HFFc6 (cell line): ENCODE data around the gene UMAD1. TPM values are rescaled to one million over a fixed set of nuclear protein-coding genes. Genes with fewer than 3 reads are reported as not detected.

Experiments
- DNase-seq: peaks from one replicate; pipeline ENCODE4 v3.0.0-alpha.2; 2018
- H3K27ac Mint-ChIP-seq: 2 replicates; pipeline ENCODE4 v1.8.0; 2020; ENCODE audit warnings: mild to moderate bottlenecking, mixed read lengths
- H3K27me3 Mint-ChIP-seq: 2 replicates; pipeline ENCODE4 v1.8.0; 2021; ENCODE audit warnings: mild to moderate bottlenecking, moderate library complexity, mixed read lengths; ENCODE audit not compliant: insufficient read depth
- H3K36me3 Mint-ChIP-seq: 2 replicates; pipeline ENCODE4 v1.8.0; 2021; ENCODE audit warnings: low read depth, mixed read lengths
- H3K4me1 Mint-ChIP-seq: 2 replicates; pipeline ENCODE4 v1.8.0; 2020; ENCODE audit warnings: low read depth, mixed read lengths
- H3K4me3 Mint-ChIP-seq: 2 replicates; pipeline ENCODE4 v1.8.0; 2020; ENCODE audit warnings: mild to moderate bottlenecking, moderate library complexity, mixed read lengths
- H3K9me3 Mint-ChIP-seq: 2 replicates; pipeline ENCODE4 v1.8.0; 2020; ENCODE audit warnings: mild to moderate bottlenecking, mixed read lengths
- CTCF ChIP-seq: fragments of 200-600 bp; sonication (generic); IDR thresholded peaks from 2 replicates; pipeline ENCODE4 v1.5.0; 2021; ENCODE audit warnings: antibody characterized with exemption, mild to moderate bottlenecking
- total RNA-seq, 6 experiments: library from RNA; stranded (reverse); fragmentation: NEBNext Ultra II Directional; extraction: Animal tissue kit (Norgen Biotek cat#: 25700); gene quantifications; 2 replicates in 1 of 6; 3 replicates in 5 of 6; pipeline ENCODE4 v1.2.3, GENCODE V29; 2021

UMAD1 gene
- total RNA-seq, 6 experiments from 2014 or later: 11.6 to 14.6 (median 12.1) TPM

- Mint-ChIP-seq H3K4me1 (peaks cover 28% of the 10 kb centered on the region), H3K27ac (peak overlapping the region; percentile 81), H3K36me3 (peaks cover 5% of the 10 kb centered on the region; the same call in 1 of the 2 replicates), H3K27me3 (no peaks in the 10 kb centered on the region), H3K4me3 (peak overlapping the region; percentile 99), H3K9me3 (no peaks in the 10 kb centered on the region)
- DNase-seq: peak; percentile 2
- no peak for TF ChIP-seq CTCF
These were observed 718 bp upstream of the UMAD1 start for GRCh38 chr7:7639847-7640220.

- peak overlapping the region; percentile 81 for H3K27ac Mint-ChIP-seq
- H3K36me3 Mint-ChIP-seq: peaks cover 5% of the 10 kb centered on the region; the same call in 1 of the 2 replicates
- no peaks in the 10 kb centered on the region for H3K9me3 Mint-ChIP-seq
- DNase-seq: no peak
- no peaks in the 10 kb centered on the region for H3K27me3 Mint-ChIP-seq
- H3K4me1 Mint-ChIP-seq: peaks cover 28% of the 10 kb centered on the region
- peak overlapping the region; percentile 99 for H3K4me3 Mint-ChIP-seq
- TF ChIP-seq CTCF: no peak
These were observed 644 bp downstream of the UMAD1 start for GRCh38 chr7:7641129-7641663.

DNA sequence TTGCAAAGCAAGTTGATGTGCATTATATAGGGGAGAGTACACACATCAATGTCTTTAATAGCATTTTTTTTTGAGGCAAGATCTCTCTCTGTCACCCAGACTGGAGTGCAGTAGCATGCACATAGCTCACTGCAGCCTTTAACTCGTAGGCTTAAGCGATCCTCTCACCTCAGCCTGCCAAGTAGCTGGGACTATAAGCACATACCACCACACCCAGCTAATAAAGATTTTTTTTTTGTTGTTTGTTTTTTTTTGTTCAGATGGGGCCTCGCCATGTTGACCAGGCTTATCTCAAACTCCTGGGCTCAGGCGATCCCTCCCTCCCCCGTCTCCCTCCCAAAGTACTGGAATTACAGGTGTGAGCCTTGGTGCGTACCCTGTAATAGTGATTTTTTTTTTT lies 1.5 kb downstream of the UMAD1 start:
- Mint-ChIP-seq H3K36me3 (peaks cover 5% of the 10 kb centered on the region; the same call in 1 of the 2 replicates), H3K9me3 (no peaks in the 10 kb centered on the region), H3K27ac (no peak overlapping the region), H3K4me1 (peaks cover 28% of the 10 kb centered on the region), H3K4me3 (no peak overlapping the region; the same call in 1 of the 2 replicates), H3K27me3 (no peaks in the 10 kb centered on the region)
- DNase-seq: no peak
- TF ChIP-seq CTCF: no peak

- DNase-seq: no peak
- Mint-ChIP-seq H3K4me3 (no peak overlapping the region), H3K27ac (no peak overlapping the region), H3K36me3 (peaks cover 5% of the 10 kb centered on the region; the same call in 1 of the 2 replicates), H3K9me3 (no peaks in the 10 kb centered on the region), H3K4me1 (peaks cover 15% of the 10 kb centered on the region), H3K27me3 (no peaks in the 10 kb centered on the region)
- no peak for TF ChIP-seq CTCF
These were observed 7.0 kb downstream of the UMAD1 start for GRCh38 chr7:7647495-7648036.

- Mint-ChIP-seq H3K4me3 (no peak overlapping the region), H3K27ac (no peak overlapping the region), H3K27me3 (no peaks in the 10 kb centered on the region), H3K36me3 (no peaks in the 10 kb centered on the region), H3K4me1 (peaks cover 28% of the 10 kb centered on the region), H3K9me3 (no peaks in the 10 kb centered on the region)
- no peak for TF ChIP-seq CTCF
- DNase-seq: no peak
These were observed 10.2 kb downstream of the UMAD1 start for GRCh38 chr7:7650682-7651206.
